Breast epithelium (tissue), 3 donors: ENCODE results near the gene CD44.

ENCODE experiments used
- POLR2AphosphoS5 ChIP-seq, 3 donors: sonication (generic); formaldehyde crosslinking; IDR thresholded peaks; one replicate each; pipeline ENCODE4 v1.6.1; 2017; ENCODE audit warnings: antibody characterized with exemption in 3 of 3
- TF ChIP-seq, protein P1 (sequence below), 3 donors: fragments of 450-650 bp; IDR thresholded peaks; one replicate each; pipeline ENCODE4 v1.5.1; 2016 to 2017; ENCODE audit warnings: antibody characterized with exemption in 3 of 3, mild to moderate bottlenecking in 3 of 3, moderate library complexity in 3 of 3

DNA sequence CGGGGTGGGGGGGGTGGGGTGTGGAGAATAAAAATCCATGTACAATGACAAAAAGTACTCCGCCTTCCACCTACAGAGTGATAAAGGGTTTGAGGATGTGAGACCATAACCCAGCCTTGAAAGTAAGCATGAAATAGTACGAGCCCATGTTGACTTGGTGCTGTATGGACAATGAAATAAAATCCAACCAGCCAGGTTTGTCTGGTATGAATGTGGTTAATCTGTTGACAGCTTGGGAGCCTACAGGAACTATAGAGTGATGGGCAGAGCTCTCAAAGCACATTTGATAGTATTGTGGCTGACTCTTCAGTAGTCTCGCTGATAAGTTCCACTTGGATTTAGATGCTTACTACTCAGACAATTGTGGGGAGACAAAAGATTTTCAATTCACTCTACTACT lies 48.8 kb upstream of the CD44 start:
- TF ChIP-seq, protein P1, sequence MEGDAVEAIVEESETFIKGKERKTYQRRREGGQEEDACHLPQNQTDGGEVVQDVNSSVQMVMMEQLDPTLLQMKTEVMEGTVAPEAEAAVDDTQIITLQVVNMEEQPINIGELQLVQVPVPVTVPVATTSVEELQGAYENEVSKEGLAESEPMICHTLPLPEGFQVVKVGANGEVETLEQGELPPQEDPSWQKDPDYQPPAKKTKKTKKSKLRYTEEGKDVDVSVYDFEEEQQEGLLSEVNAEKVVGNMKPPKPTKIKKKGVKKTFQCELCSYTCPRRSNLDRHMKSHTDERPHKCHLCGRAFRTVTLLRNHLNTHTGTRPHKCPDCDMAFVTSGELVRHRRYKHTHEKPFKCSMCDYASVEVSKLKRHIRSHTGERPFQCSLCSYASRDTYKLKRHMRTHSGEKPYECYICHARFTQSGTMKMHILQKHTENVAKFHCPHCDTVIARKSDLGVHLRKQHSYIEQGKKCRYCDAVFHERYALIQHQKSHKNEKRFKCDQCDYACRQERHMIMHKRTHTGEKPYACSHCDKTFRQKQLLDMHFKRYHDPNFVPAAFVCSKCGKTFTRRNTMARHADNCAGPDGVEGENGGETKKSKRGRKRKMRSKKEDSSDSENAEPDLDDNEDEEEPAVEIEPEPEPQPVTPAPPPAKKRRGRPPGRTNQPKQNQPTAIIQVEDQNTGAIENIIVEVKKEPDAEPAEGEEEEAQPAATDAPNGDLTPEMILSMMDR (IDR thresholded peaks at IDR 0.05): no peak
- TF ChIP-seq POLR2AphosphoS5 (IDR thresholded peaks at IDR 0.05): no peak
